ENCODE results near the gene CYP26B1.

Gene CYP26B1

DNA sequence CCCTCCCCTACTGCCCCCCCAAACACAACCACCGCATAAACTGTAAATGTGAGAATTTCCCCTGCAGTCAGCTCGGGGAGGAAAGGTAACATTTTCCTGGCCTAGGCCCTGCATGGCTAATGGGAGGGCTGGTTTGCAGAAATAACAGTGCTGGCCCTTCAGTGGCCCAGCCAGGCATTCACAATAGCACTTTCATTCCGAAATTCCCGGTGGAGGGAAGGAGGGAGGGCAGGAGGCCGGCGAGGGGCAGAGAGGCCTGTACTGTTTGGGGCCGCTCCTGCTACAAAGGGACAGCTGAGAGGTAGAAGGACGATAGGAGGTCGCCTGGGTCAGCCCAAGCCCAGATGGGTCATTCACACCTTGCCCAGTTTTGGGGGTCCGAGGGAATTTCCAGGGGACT, 11.3 kb downstream of the CYP26B1 start:
- in situ Hi-C loops (cut with HindIII; ENCODE audit: low sequenced_read_pairs) = no loop called here
- H3K4me3 ChIP-seq (ENCODE audit: low read depth, low read length) = no peak overlapping the region
- no peak for DNase-seq (ENCODE audit: low read depth, low spot score)
- TF ChIP-seq, protein P1, sequence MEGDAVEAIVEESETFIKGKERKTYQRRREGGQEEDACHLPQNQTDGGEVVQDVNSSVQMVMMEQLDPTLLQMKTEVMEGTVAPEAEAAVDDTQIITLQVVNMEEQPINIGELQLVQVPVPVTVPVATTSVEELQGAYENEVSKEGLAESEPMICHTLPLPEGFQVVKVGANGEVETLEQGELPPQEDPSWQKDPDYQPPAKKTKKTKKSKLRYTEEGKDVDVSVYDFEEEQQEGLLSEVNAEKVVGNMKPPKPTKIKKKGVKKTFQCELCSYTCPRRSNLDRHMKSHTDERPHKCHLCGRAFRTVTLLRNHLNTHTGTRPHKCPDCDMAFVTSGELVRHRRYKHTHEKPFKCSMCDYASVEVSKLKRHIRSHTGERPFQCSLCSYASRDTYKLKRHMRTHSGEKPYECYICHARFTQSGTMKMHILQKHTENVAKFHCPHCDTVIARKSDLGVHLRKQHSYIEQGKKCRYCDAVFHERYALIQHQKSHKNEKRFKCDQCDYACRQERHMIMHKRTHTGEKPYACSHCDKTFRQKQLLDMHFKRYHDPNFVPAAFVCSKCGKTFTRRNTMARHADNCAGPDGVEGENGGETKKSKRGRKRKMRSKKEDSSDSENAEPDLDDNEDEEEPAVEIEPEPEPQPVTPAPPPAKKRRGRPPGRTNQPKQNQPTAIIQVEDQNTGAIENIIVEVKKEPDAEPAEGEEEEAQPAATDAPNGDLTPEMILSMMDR (IDR thresholded peaks at IDR 0.05; ENCODE audit: low read depth, low read length) = no peak

- TF ChIP-seq, protein P1 (IDR thresholded peaks at IDR 0.05; ENCODE audit: low read depth, low read length) = no peak
- no peak for DNase-seq (ENCODE audit: low read depth, low spot score)
- in situ Hi-C loops (cut with HindIII; ENCODE audit: low sequenced_read_pairs) = no loop called here
- H3K4me3 ChIP-seq (ENCODE audit: low read depth, low read length) = no peak overlapping the region
Observed at GRCh38 chr2:72135921-72136320, 11.7 kb downstream of the CYP26B1 start.

- H3K4me3 ChIP-seq (ENCODE audit: low read depth, low read length) = no peak overlapping the region
- TF ChIP-seq, protein P1 (IDR thresholded peaks at IDR 0.05; ENCODE audit: low read depth, low read length) = no peak
- in situ Hi-C loops (cut with HindIII; ENCODE audit: low sequenced_read_pairs) = no loop called here
- no peak for DNase-seq (ENCODE audit: low read depth, low spot score)
Observed at GRCh38 chr2:72134997-72135800, 12.5 kb downstream of the CYP26B1 start.

GRCh38 chr2:72134408-72134996, 13.2 kb downstream of the CYP26B1 start:
- no peak for DNase-seq (ENCODE audit: low read depth, low spot score)
- in situ Hi-C loops (cut with HindIII; ENCODE audit: low sequenced_read_pairs) = no loop called here
- no peak overlapping the region for H3K4me3 ChIP-seq (ENCODE audit: low read depth, low read length)
- TF ChIP-seq, protein P1 (IDR thresholded peaks at IDR 0.05; ENCODE audit: low read depth, low read length) = no peak

DNA sequence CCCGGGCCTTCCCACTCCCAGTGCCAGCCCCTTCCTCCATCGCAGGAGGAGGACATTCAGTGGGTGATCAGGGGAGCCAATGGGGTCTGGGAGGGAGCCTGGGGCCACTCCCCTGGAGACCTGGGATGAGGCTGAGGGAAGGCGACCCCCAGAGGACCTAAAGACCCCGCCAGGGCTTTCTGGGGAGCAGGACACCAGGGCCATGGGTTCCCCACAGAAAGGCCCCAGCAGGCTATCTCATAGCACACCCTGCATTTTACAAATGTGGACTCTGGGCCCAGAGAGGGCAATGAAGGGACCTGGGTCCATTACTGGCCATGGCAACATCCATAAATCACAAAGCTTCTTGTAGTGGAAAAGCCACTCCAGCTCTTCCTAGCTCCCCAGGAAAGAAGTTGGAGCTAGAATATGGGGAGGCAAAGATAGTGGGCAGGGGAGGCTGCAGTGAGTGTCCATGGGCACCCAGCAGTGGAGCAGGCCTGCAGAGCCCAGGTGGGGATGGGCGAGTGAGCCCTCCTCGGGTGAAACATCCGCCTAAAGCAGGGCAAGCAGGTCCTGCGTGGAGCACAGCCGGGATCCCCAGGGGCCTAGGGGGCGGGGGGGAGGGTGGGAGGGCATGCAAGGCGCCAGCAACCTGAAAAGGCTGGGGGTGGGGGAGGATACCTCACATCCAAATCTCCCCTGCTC, 13.8 kb downstream of the CYP26B1 start:
- in situ Hi-C loops (cut with HindIII; ENCODE audit: low sequenced_read_pairs) = no loop called here
- TF ChIP-seq, protein P1 (IDR thresholded peaks at IDR 0.05; ENCODE audit: low read depth, low read length) = no peak
- no peak for DNase-seq (ENCODE audit: low read depth, low spot score)
- no peak overlapping the region for H3K4me3 ChIP-seq (ENCODE audit: low read depth, low read length)

DNA sequence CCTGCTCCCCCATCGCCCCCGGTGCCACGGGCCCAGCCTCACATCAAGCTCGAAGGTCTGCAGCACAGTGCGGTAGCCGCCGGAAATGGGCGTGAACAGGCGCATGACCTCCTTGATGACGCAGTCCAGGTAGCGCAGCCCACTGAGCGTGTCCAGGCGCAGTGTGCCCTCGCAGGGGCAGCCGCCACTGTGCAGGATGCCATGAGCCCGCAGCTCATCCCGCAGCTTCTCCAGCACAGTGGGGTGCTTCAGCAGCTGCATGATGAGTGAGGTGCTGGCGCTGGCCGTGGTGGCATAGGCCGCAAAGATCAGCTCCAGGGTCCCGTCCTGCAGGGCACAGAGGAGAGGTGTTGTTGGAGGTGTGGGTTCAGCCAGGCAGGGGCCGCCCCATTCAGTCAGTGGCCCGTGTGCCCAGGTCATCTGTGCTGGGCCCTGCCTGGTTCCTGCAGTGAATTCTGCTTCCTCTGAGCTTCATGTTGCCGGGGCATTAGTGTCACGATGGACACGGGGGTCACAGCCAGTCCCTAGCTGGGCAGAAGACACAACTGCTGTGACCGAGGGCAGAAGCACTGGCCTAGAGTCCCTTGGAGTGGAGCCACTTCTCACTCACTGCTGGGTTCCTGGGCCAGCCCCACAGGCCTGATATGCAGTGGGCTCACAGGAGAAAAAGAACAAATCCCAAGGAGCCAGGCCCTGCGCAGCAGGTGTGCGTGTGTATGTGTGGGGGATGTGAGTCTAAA, 14.5 kb downstream of the CYP26B1 start:
- TF ChIP-seq, protein P1 (IDR thresholded peaks at IDR 0.05; ENCODE audit: low read depth, low read length) = no peak
- H3K4me3 ChIP-seq (ENCODE audit: low read depth, low read length) = no peak overlapping the region
- DNase-seq (ENCODE audit: low read depth, low spot score) = no peak
- in situ Hi-C loops (cut with HindIII; ENCODE audit: low sequenced_read_pairs) = no loop called here
